Gastroesophageal sphincter (tissue), 3 donors: ENCODE data around the gene HAT1.

ENCODE experiments used
- CTCF ChIP-seq, 4 experiments: fragments of 200-600 bp in 2 of 4; fragments of 450-650 bp in 2 of 4; sonication (generic) in 1 of 4; IDR thresholded peaks; one replicate each; pipeline ENCODE4 v1.5.1; 2017 to 2019; ENCODE audit warnings: antibody characterized with exemption in 4 of 4, mild to moderate bottlenecking in 2 of 4, moderate library complexity in 2 of 4
- EP300 ChIP-seq: sonication (generic); formaldehyde crosslinking; IDR thresholded peaks from one replicate; pipeline ENCODE4 v1.6.1; 2017; ENCODE audit warnings: antibody characterized with exemption, mild to moderate bottlenecking
- POLR2AphosphoS5 ChIP-seq: sonication (generic); formaldehyde crosslinking; IDR thresholded peaks from one replicate; pipeline ENCODE4 v1.6.1; 2017; ENCODE audit warnings: antibody characterized with exemption

GRCh38 chr2:171999161-171999560, 76.9 kb downstream of the HAT1 start:
- TF ChIP-seq POLR2AphosphoS5, result no peak
- no peak for TF ChIP-seq CTCF (IDR thresholded peaks at IDR 0.05)
- TF ChIP-seq EP300, result no peak
